ENCODE measurements around the gene NRTN. TPM values are rescaled to one million over a fixed set of nuclear protein-coding genes. Genes with fewer than 3 reads are reported as not detected.

Gene NRTN
- total and polyA plus RNA-seq, 2 of the 13 experiments (the other 11 are each of a cell fraction or from before 2014, with no cell fraction given): 4.1 to 5.3 TPM

GRCh38 chr19:5803752-5804515, 933 bp upstream of the NRTN start (continued):
- TF ChIP-seq, protein P1, sequence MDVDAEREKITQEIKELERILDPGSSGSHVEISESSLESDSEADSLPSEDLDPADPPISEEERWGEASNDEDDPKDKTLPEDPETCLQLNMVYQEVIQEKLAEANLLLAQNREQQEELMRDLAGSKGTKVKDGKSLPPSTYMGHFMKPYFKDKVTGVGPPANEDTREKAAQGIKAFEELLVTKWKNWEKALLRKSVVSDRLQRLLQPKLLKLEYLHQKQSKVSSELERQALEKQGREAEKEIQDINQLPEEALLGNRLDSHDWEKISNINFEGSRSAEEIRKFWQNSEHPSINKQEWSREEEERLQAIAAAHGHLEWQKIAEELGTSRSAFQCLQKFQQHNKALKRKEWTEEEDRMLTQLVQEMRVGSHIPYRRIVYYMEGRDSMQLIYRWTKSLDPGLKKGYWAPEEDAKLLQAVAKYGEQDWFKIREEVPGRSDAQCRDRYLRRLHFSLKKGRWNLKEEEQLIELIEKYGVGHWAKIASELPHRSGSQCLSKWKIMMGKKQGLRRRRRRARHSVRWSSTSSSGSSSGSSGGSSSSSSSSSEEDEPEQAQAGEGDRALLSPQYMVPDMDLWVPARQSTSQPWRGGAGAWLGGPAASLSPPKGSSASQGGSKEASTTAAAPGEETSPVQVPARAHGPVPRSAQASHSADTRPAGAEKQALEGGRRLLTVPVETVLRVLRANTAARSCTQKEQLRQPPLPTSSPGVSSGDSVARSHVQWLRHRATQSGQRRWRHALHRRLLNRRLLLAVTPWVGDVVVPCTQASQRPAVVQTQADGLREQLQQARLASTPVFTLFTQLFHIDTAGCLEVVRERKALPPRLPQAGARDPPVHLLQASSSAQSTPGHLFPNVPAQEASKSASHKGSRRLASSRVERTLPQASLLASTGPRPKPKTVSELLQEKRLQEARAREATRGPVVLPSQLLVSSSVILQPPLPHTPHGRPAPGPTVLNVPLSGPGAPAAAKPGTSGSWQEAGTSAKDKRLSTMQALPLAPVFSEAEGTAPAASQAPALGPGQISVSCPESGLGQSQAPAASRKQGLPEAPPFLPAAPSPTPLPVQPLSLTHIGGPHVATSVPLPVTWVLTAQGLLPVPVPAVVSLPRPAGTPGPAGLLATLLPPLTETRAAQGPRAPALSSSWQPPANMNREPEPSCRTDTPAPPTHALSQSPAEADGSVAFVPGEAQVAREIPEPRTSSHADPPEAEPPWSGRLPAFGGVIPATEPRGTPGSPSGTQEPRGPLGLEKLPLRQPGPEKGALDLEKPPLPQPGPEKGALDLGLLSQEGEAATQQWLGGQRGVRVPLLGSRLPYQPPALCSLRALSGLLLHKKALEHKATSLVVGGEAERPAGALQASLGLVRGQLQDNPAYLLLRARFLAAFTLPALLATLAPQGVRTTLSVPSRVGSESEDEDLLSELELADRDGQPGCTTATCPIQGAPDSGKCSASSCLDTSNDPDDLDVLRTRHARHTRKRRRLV (CRISPR knock-in tag; IDR thresholded peaks at IDR 0.05): peak; percentile 87; the same call in 1 of the 2 replicates
- TF ChIP-seq, protein P2, sequence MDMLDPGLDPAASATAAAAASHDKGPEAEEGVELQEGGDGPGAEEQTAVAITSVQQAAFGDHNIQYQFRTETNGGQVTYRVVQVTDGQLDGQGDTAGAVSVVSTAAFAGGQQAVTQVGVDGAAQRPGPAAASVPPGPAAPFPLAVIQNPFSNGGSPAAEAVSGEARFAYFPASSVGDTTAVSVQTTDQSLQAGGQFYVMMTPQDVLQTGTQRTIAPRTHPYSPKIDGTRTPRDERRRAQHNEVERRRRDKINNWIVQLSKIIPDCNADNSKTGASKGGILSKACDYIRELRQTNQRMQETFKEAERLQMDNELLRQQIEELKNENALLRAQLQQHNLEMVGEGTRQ (IDR thresholded peaks at IDR 0.05; ENCODE audit: low read depth, low read length): no peak
- TF ChIP-seq, protein P2 (CRISPR knock-in tag; IDR thresholded peaks at IDR 0.05; ENCODE audit: borderline replicate concordance): 0 out of 2 replicates have a peak, but pooled peaks have one; percentile 11
- peak; percentile 59; the same call in 1 of the 2 replicates for TF ChIP-seq SMC3 (IDR thresholded peaks at IDR 0.05; ENCODE audit: low read length)
- TF ChIP-seq MXI1 (IDR thresholded peaks at IDR 0.05; ENCODE audit: borderline replicate concordance, low read depth, low read length): peak; percentile 59; the same call in 1 of the 3 replicates
- TF ChIP-seq NR2C2 (CRISPR knock-in tag; IDR thresholded peaks at IDR 0.05; ENCODE audit: borderline replicate concordance): peak; percentile 44; the same call in 1 of the 2 replicates
- 0 out of 2 replicates have a peak, but pooled peaks have one; percentile 34 for TF ChIP-seq CHCHD3 (CRISPR knock-in tag; IDR thresholded peaks at IDR 0.05)
- TF ChIP-seq ZNF558 (CRISPR knock-in tag; IDR thresholded peaks at IDR 0.05; ENCODE audit: borderline replicate concordance): 0 out of 2 replicates have a peak, but pooled peaks have one; percentile 76
- no peak for TF ChIP-seq IRX3 (CRISPR knock-in tag; IDR thresholded peaks at IDR 0.05; ENCODE audit: borderline replicate concordance, low read depth)
- peak; percentile 98 for TF ChIP-seq ZNF777 (CRISPR knock-in tag; IDR thresholded peaks at IDR 0.05)
- peak; percentile 95 for TF ChIP-seq KDM3A (CRISPR knock-in tag; IDR thresholded peaks at IDR 0.05; ENCODE audit: low read depth)
- no peak for TF ChIP-seq MLX (CRISPR knock-in tag; IDR thresholded peaks at IDR 0.05)
- TF ChIP-seq THAP11 (CRISPR knock-in tag; IDR thresholded peaks at IDR 0.05): peak; percentile 64; the same call in 1 of the 2 replicates
- no peak for TF ChIP-seq SMARCE1 (IDR thresholded peaks at IDR 0.05; ENCODE audit: borderline replicate concordance)
- peak; percentile 83 for TF ChIP-seq MYC (CRISPR knock-in tag; IDR thresholded peaks at IDR 0.05; ENCODE audit: borderline replicate concordance)
- TF ChIP-seq ZNF629 (CRISPR knock-in tag; conservative IDR thresholded peaks at IDR 0.05): no peak
- TF ChIP-seq ZNF260 (CRISPR knock-in tag; IDR thresholded peaks at IDR 0.05; ENCODE audit: borderline replicate concordance, low read depth): no peak
- TF ChIP-seq ZNF589 (CRISPR knock-in tag; conservative IDR thresholded peaks at IDR 0.05): peak; percentile 77; the same call in 1 of the 2 replicates
- TF ChIP-seq, protein P3, sequence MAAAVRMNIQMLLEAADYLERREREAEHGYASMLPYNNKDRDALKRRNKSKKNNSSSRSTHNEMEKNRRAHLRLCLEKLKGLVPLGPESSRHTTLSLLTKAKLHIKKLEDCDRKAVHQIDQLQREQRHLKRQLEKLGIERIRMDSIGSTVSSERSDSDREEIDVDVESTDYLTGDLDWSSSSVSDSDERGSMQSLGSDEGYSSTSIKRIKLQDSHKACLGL (CRISPR knock-in tag; IDR thresholded peaks at IDR 0.05): peak; percentile 32; the same call in 1 of the 2 replicates
